Stomach (tissue), 9 donors: ENCODE results near the gene SMAD7. TPM values are rescaled to one million over a fixed set of nuclear protein-coding genes. Genes with fewer than 3 reads are reported as not detected.
"Not testable (repeated sequence)": the region's sequence is repeated elsewhere in the genome, so short reads cannot be mapped to it uniquely, and the experiment has no call there.

Experiments used
- DNase-seq, 2 donors: peaks; one replicate each; pipeline versions ENCODE4 v3.0.0 to v3.0.0-alpha.2; 2013 to 2019
- H3K27ac ChIP-seq, 5 donors: fragments of 200-600 bp in 4 of 5; sonication (generic) in 4 of 5; one replicate each; pipeline ENCODE4 v1.5.1; 2013 to 2019; ENCODE audit warnings: mild to moderate bottlenecking in 1 of 5, moderate library complexity in 1 of 5
- H3K27me3 ChIP-seq, 3 donors: fragments of 200-600 bp; sonication (generic); one replicate each; pipeline ENCODE4 v1.5.1; 2017 to 2019; ENCODE audit warnings: mixed run types in 1 of 3
- H3K36me3 ChIP-seq, 4 donors: fragments of 200-600 bp; sonication (generic); 1 replicate in 3 of 4; 2 replicates in 1 of 4; pipeline ENCODE4 v1.5.1; 2016 to 2019
- H3K4me1 ChIP-seq, 4 donors: fragments of 200-600 bp; sonication (generic); one replicate each; pipeline ENCODE4 v1.5.1; 2016 to 2019
- H3K4me3 ChIP-seq, 4 donors: fragments of 200-600 bp; sonication (generic) in 3 of 4; one replicate each; pipeline ENCODE4 v1.5.1; 2016 to 2019; ENCODE audit warnings: mild to moderate bottlenecking in 1 of 4
- H3K9me3 ChIP-seq, 4 donors: fragments of 200-600 bp; sonication (generic); one replicate each; pipeline ENCODE4 v1.5.1; 2016 to 2019
- CTCF ChIP-seq, 7 experiments: fragments of 450-650 bp in 4 of 7; fragments of 200-600 bp in 3 of 7; sonication (generic) in 3 of 7; IDR thresholded peaks; one replicate each; pipeline ENCODE4 v1.5.1; 2016 to 2019; ENCODE audit warnings: antibody characterized with exemption in 7 of 7, control low read depth in 2 of 7, mild to moderate bottlenecking in 1 of 7
- EP300 ChIP-seq: sonication (generic); formaldehyde crosslinking; IDR thresholded peaks from one replicate; pipeline ENCODE4 v1.6.1; 2017; ENCODE audit warnings: antibody characterized with exemption
- POLR2A ChIP-seq, 4 donors: fragments of 450-650 bp; IDR thresholded peaks; one replicate each; pipeline ENCODE4 v1.6.1; 2016; ENCODE audit warnings: antibody characterized with exemption in 4 of 4, control low read depth in 2 of 4, mild to moderate bottlenecking in 1 of 4, moderate library complexity in 1 of 4
- POLR2AphosphoS5 ChIP-seq, 3 donors: sonication (generic); formaldehyde crosslinking; IDR thresholded peaks; one replicate each; pipeline ENCODE4 v1.6.1; 2016; ENCODE audit warnings: antibody characterized with exemption in 3 of 3
- WGBS, 5 donors: extraction: QIAGEN DNeasy Blood & Tissue Kit in 3 of 5; methylation state at CpG; one replicate each; pipeline versions ENCODE4 v1.1.5 to v1.1.7; 2013 to 2018; 5-methylcytosine and 5-hydroxymethylcytosine counted together
- intact Hi-C: fragments of 100-400 bp; cut with DNase I; formaldehyde crosslinking; loops from one replicate; pipeline ENCODE4 v1.15.1; 2023; ENCODE audit warnings: low total_unique reads
- polyA plus RNA-seq, 3 donors: library from polyadenylated mRNA; stranded (reverse); fragments of 200-250 nt; gene quantifications; one replicate each; pipeline ENCODE4 v1.2.3, GENCODE V29; 2013
- total RNA-seq, 5 donors: library from RNA; depleted of rRNA; stranded (reverse); fragments of >200 nt; gene quantifications; one replicate each; pipeline versions ENCODE4 v1.1.0 to v1.2.3, GENCODE V29; 2014 to 2016
- donor health status: healthy with polysubstance abuse.
- donor health status: Bipolar disorder and iron deficiency.
- donor health status: healthy.

Gene SMAD7
- total and polyA plus RNA-seq, 8 donors, result 4.5 to 123 (median 10.6) TPM

- Histone ChIP-seq H3K4me3 (no peak overlapping the region), H3K36me3 (no peaks in the 10 kb centered on the region), H3K4me1 (peaks cover 0 to 34% (median 4%) of the 10 kb centered on the region in 4 donors), H3K9me3 (no peaks in the 10 kb centered on the region), H3K27ac (no peak overlapping the region), H3K27me3 (no peaks in the 10 kb centered on the region)
- TF ChIP-seq POLR2A (IDR thresholded peaks at IDR 0.05), result no peak
- no peak for TF ChIP-seq CTCF (IDR thresholded peaks at IDR 0.05)
- TF ChIP-seq POLR2AphosphoS5 (IDR thresholded peaks at IDR 0.05), result no peak
- TF ChIP-seq EP300, result no peak
- WGBS, 5 donors, result 91 to 94% (median 91%) methylated on average over 20 to 23 of the region's 23 CpGs
- intact Hi-C loops, result no loop called here
- DNase-seq, result no peak
Observed at GRCh38 chr18:48871391-48872166, 79.2 kb downstream of the SMAD7 start.

DNA sequence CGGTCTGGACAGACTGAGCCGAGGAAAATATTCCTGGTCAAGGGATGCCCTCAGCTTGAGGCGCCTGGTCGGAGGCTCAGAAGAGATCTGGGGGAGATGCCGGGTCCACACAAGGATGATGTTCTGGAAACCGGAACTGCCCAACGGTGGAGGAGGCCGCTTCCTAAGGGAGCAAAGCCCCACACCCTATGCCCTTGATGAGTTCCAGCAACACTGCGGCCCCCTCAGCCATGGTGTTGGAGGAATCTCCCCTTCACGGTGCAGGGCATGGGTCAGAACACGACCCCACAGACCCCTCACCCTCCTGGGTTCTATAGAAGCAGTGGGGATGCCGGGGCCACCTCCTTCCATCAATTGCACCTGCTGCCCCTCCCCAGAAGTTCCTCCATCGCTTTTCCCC is 79.8 kb downstream of the SMAD7 start:
- H3K9me3 ChIP-seq, H3K4me3 ChIP-seq, intact Hi-C loops, DNase-seq, H3K27me3 ChIP-seq, H3K36me3 ChIP-seq, H3K27ac ChIP-seq: not testable (repeated sequence)
- H3K4me1 ChIP-seq, result peaks cover 3 to 41% (median 7%) of the 10 kb centered on the region in 4 donors
- 78 to 95% (median 86%) methylated on average over 5 to 13 of the region's 13 CpGs for WGBS, 5 donors
